Stomach (tissue), 9 donors: ENCODE measurements around the gene FAM50A. TPM values are rescaled to one million over a fixed set of nuclear protein-coding genes. Genes with fewer than 3 reads are reported as not detected.

ENCODE experiments used
- DNase-seq, 2 donors: peaks; one replicate each; pipeline versions ENCODE4 v3.0.0 to v3.0.0-alpha.2; 2013 to 2019
- H3K27ac ChIP-seq, 5 donors: fragments of 200-600 bp in 4 of 5; sonication (generic) in 4 of 5; one replicate each; pipeline ENCODE4 v1.5.1; 2013 to 2019; ENCODE audit warnings: mild to moderate bottlenecking in 1 of 5, moderate library complexity in 1 of 5
- H3K27me3 ChIP-seq, 3 donors: fragments of 200-600 bp; sonication (generic); one replicate each; pipeline ENCODE4 v1.5.1; 2017 to 2019; ENCODE audit warnings: mixed run types in 1 of 3
- H3K36me3 ChIP-seq, 4 donors: fragments of 200-600 bp; sonication (generic); 1 replicate in 3 of 4; 2 replicates in 1 of 4; pipeline ENCODE4 v1.5.1; 2016 to 2019
- H3K4me1 ChIP-seq, 4 donors: fragments of 200-600 bp; sonication (generic); one replicate each; pipeline ENCODE4 v1.5.1; 2016 to 2019
- H3K4me3 ChIP-seq, 4 donors: fragments of 200-600 bp; sonication (generic) in 3 of 4; one replicate each; pipeline ENCODE4 v1.5.1; 2016 to 2019; ENCODE audit warnings: mild to moderate bottlenecking in 1 of 4
- H3K9me3 ChIP-seq, 4 donors: fragments of 200-600 bp; sonication (generic); one replicate each; pipeline ENCODE4 v1.5.1; 2016 to 2019
- EP300 ChIP-seq: sonication (generic); formaldehyde crosslinking; IDR thresholded peaks from one replicate; pipeline ENCODE4 v1.6.1; 2017; ENCODE audit warnings: antibody characterized with exemption
- POLR2A ChIP-seq, 4 donors: fragments of 450-650 bp; IDR thresholded peaks; one replicate each; pipeline ENCODE4 v1.6.1; 2016; ENCODE audit warnings: antibody characterized with exemption in 4 of 4, control low read depth in 2 of 4, mild to moderate bottlenecking in 1 of 4, moderate library complexity in 1 of 4
- POLR2AphosphoS5 ChIP-seq, 3 donors: sonication (generic); formaldehyde crosslinking; IDR thresholded peaks; one replicate each; pipeline ENCODE4 v1.6.1; 2016; ENCODE audit warnings: antibody characterized with exemption in 3 of 3
- WGBS, 5 donors: extraction: QIAGEN DNeasy Blood & Tissue Kit in 3 of 5; methylation state at CpG; one replicate each; pipeline versions ENCODE4 v1.1.5 to v1.1.7; 2013 to 2018; 5-methylcytosine and 5-hydroxymethylcytosine counted together
- intact Hi-C: fragments of 100-400 bp; cut with DNase I; formaldehyde crosslinking; loops from one replicate; pipeline ENCODE4 v1.15.1; 2023; ENCODE audit warnings: low total_unique reads
- polyA plus RNA-seq, 3 donors: library from polyadenylated mRNA; stranded (reverse); fragments of 200-250 nt; gene quantifications; one replicate each; pipeline ENCODE4 v1.2.3, GENCODE V29; 2013
- total RNA-seq, 5 donors: library from RNA; depleted of rRNA; stranded (reverse); fragments of >200 nt; gene quantifications; one replicate each; pipeline versions ENCODE4 v1.1.0 to v1.2.3, GENCODE V29; 2014 to 2016
- TF ChIP-seq, protein P1 (sequence below), 7 experiments: fragments of 450-650 bp in 4 of 7; fragments of 200-600 bp in 3 of 7; sonication (generic) in 3 of 7; IDR thresholded peaks; one replicate each; pipeline ENCODE4 v1.5.1; 2016 to 2019; ENCODE audit warnings: antibody characterized with exemption in 7 of 7, control low read depth in 2 of 7, mild to moderate bottlenecking in 1 of 7
- donor health status: healthy with polysubstance abuse.
- donor health status: Bipolar disorder and iron deficiency.
- donor health status: healthy.

The FAM50A gene
- total and polyA plus RNA-seq, 8 donors, result 16.7 to 162 (median 67.4) TPM

DNA sequence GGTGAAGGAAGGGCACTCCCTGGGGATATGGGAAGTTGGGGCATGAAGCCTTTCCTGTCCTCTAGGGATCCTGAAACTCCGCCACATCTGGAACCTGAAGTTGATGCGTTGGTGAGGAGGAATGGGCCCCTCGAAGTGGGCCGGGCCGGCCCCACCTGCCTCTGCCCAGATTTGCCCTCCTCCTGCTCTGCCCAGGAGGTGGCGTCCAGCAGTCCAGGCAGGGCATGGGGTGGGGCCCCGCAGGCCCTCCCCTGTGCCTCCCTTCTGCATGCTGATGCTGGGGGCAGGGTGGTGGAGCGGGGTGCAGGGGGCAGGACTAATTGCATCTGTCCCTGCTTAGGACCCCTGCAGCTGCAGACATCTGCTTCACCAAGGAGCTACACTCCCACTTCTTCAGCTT, 30.8 kb upstream of the FAM50A start:
- peaks cover 0 to 9% (median 0%) of the 10 kb centered on the region in 3 donors for H3K27me3 ChIP-seq
- 55 to 67% (median 59%) methylated on average over 5 to 8 of the region's 8 CpGs; no CpG with 5 or more reads in 1 of the 5 donors for WGBS, 5 donors
- peak overlapping the region in 2 of 5 donors; percentile 96 to 98 for H3K27ac ChIP-seq
- no peaks in the 10 kb centered on the region for H3K9me3 ChIP-seq
- peaks cover 0 to 5% (median 4%) of the 10 kb centered on the region in 4 donors for H3K36me3 ChIP-seq
- H3K4me3 ChIP-seq, result no peak overlapping the region
- intact Hi-C loops, result no loop called here
- TF ChIP-seq POLR2A (IDR thresholded peaks at IDR 0.05) (no peak), POLR2AphosphoS5 (IDR thresholded peaks at IDR 0.05) (no peak), EP300 (no peak)
- TF ChIP-seq, protein P1, sequence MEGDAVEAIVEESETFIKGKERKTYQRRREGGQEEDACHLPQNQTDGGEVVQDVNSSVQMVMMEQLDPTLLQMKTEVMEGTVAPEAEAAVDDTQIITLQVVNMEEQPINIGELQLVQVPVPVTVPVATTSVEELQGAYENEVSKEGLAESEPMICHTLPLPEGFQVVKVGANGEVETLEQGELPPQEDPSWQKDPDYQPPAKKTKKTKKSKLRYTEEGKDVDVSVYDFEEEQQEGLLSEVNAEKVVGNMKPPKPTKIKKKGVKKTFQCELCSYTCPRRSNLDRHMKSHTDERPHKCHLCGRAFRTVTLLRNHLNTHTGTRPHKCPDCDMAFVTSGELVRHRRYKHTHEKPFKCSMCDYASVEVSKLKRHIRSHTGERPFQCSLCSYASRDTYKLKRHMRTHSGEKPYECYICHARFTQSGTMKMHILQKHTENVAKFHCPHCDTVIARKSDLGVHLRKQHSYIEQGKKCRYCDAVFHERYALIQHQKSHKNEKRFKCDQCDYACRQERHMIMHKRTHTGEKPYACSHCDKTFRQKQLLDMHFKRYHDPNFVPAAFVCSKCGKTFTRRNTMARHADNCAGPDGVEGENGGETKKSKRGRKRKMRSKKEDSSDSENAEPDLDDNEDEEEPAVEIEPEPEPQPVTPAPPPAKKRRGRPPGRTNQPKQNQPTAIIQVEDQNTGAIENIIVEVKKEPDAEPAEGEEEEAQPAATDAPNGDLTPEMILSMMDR (IDR thresholded peaks at IDR 0.05), result no peak
- no peak for DNase-seq
- H3K4me1 ChIP-seq, result peaks cover 0 to 35% (median 12%) of the 10 kb centered on the region in 4 donors

DNA sequence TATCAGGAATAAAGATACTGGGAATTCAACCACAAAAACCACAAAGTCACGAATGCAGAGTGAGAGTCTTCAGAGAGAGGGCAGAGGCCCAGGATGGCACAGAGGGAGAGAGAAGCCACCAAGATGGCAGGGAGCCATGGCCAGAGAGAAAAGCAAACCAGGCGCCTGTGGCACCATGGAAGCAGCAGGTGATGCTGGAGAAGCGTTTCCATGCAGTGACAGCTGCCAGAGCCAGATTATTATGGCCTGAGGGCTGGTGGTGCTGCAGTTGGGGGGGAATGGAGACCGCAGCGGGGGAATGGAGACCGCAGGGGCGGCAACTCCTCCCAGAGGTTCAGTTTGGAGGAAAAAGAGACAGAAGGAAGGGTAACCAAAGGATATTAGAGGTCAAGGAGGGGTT, 26.8 kb upstream of the FAM50A start:
- no peak for DNase-seq
- H3K27ac ChIP-seq, result no peak overlapping the region
- intact Hi-C loops, result no loop called here
- no peak overlapping the region for H3K4me3 ChIP-seq
- TF ChIP-seq EP300, result no peak
- no peak for TF ChIP-seq POLR2AphosphoS5 (IDR thresholded peaks at IDR 0.05)
- TF ChIP-seq, protein P1 (IDR thresholded peaks at IDR 0.05), result no peak
- TF ChIP-seq POLR2A (IDR thresholded peaks at IDR 0.05), result no peak
- WGBS, 5 donors, result 65 to 87% (median 79%) methylated on average over 5 to 7 of the region's 7 CpGs
- peaks cover 0 to 9% (median 0%) of the 10 kb centered on the region in 3 donors for H3K27me3 ChIP-seq
- no peaks in the 10 kb centered on the region for H3K9me3 ChIP-seq
- H3K36me3 ChIP-seq, result peaks cover 0 to 17% (median 15%) of the 10 kb centered on the region in 4 donors
- peaks cover 0 to 11% (median 9%) of the 10 kb centered on the region in 4 donors for H3K4me1 ChIP-seq

DNA sequence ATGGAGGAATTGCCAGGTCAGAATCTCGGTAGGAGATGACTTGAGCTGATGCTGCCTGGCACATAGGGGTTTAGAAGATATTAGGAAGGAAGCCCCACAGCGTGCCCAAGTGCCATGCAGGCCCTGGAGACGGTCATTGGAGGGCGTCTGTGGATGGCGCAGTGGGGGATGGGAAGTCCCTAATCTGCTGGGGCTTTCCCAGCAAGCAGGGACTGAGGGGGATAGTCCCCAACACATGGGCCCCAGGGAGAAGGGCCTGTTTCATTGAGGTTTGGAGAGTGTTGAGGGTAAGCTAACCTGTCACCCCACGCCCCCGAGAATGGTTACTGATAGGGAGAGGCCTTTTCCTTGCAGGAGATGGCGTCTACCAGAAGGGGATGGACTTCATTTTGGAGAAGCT, 24.8 kb upstream of the FAM50A start:
- H3K36me3 ChIP-seq, result peaks cover 0 to 17% (median 12%) of the 10 kb centered on the region in 4 donors
- H3K4me1 ChIP-seq, result no peaks in the 10 kb centered on the region
- no peaks in the 10 kb centered on the region for H3K9me3 ChIP-seq
- WGBS, 5 donors, result 81 to 89% (median 88%) methylated on average over 8 of the region's 8 CpGs
- no peaks in the 10 kb centered on the region for H3K27me3 ChIP-seq
- DNase-seq, result no peak
- H3K4me3 ChIP-seq, result no peak overlapping the region
- TF ChIP-seq POLR2AphosphoS5 (IDR thresholded peaks at IDR 0.05), result no peak
- TF ChIP-seq POLR2A (IDR thresholded peaks at IDR 0.05), result no peak
- TF ChIP-seq, protein P1 (IDR thresholded peaks at IDR 0.05), result no peak
- no peak for TF ChIP-seq EP300
- no peak overlapping the region for H3K27ac ChIP-seq
- intact Hi-C loops, result no loop called here

DNA sequence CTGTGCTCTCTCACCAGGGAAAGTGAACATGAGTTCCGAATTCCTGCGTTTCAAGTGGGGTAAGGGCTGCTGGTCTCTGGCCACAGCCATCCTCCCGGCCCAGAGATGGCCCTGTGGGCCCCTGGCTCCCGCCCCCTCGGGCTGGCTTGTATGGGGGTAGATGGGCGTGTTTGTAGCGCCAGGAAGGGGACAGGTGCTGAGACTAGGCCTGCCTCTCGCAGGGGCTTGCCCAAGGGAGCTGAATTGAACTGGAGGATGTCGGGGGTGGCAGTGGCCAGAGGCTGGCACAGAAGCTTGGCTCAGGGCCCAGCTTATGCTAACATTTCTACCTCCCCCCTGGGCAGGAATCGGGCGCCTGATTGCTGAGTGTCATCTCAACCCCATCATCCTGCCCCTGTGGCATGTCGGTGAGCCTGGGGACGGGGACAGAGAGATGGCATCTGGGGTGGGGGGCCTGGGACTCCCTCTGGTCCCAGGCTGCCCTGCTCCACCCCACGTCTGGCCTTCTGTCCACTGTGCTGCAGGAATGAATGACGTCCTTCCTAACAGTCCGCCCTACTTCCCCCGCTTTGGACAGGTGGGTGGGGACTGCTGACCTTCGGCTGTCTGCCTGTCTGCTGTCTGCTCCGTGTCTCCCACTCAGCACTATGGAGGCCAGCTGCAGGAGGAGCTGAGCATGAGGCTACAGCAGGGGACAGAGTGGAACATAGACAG, 24.1 kb upstream of the FAM50A start:
- TF ChIP-seq EP300 (no peak), POLR2A (IDR thresholded peaks at IDR 0.05) (no peak), POLR2AphosphoS5 (IDR thresholded peaks at IDR 0.05) (no peak)
- TF ChIP-seq, protein P1 (IDR thresholded peaks at IDR 0.05), result no peak
- no peak for DNase-seq
- WGBS, 5 donors, result 70 to 76% (median 75%) methylated on average over 18 to 19 of the region's 19 CpGs; no CpG with 5 or more reads in 1 of the 5 donors
- no peaks in the 10 kb centered on the region for H3K9me3 ChIP-seq
- no peak overlapping the region for H3K4me3 ChIP-seq
- intact Hi-C loops, result no loop called here
- no peak overlapping the region for H3K27ac ChIP-seq
- no peaks in the 10 kb centered on the region for H3K27me3 ChIP-seq
- H3K36me3 ChIP-seq, result peaks cover 0 to 17% (median 12%) of the 10 kb centered on the region in 4 donors
- H3K4me1 ChIP-seq, result no peaks in the 10 kb centered on the region
